A549 (cell line): Measurements from ENCODE around the gene KCNN3. TPM values are rescaled to one million over a fixed set of nuclear protein-coding genes. Genes with fewer than 3 reads are reported as not detected.

Experiments
- ATAC-seq, 2 experiments: fragments of 200-7000 bp in 1 of 2; fragments of >200 bp in 1 of 2; cut with Nextera tagmentation in 1 of 2; cut with Tn5 transposase in 1 of 2; 3 replicates each; pipeline versions ENCODE4 v1.8.0 to v1.9.1; 2018 to 2020; ENCODE audit warnings: mild to moderate bottlenecking in 1 of 2, moderate library complexity in 1 of 2
- CTCF ChIA-PET: fragments of 300-600 bp; sonication (Branson Sonifier 250); formaldehyde crosslinking; extraction: SDS; loops from one replicate; lab custom pipeline; 2021; ENCODE audit warnings: antibody characterized with exemption, inconsistent platforms; lab: Yijun Ruan, JAX
- POLR2A ChIA-PET: fragments of 350-600 bp; formaldehyde crosslinking; extraction: SDS; loops from one replicate; lab custom pipeline; 2021; ENCODE audit warnings: antibody characterized with exemption, inconsistent platforms; lab: Yijun Ruan, JAX
- DNase-seq, 2 experiments: peaks; one replicate each; pipeline versions ENCODE4 v3.0.0 to v3.0.0-alpha.2; 2011 to 2016; ENCODE audit warnings: low read depth in 1 of 2, low spot score in 1 of 2
- FAIRE-seq: peaks from 2 replicates; lab custom pipeline; 2011; peaks lifted over from hg19 to GRCh38; lab: Jason Lieb, UNC
- H3K27ac ChIP-seq, 2 experiments: fragments of >200 bp; sonication (Bioruptor Twin); formaldehyde crosslinking; 3 replicates each; pipeline ENCODE4 v1.5.1; 2016 to 2017
- H3K4me1 ChIP-seq: fragments of >200 bp; sonication (Bioruptor Twin); formaldehyde crosslinking; 3 replicates; pipeline ENCODE4 v1.6.1; 2016
- H3K4me2 ChIP-seq: fragments of >200 bp; sonication (Bioruptor Twin); formaldehyde crosslinking; 3 replicates; pipeline ENCODE4 v1.6.1; 2016
- H3K4me3 ChIP-seq: fragments of >200 bp; sonication (Bioruptor Twin); formaldehyde crosslinking; 3 replicates; pipeline ENCODE4 v1.5.1; 2016
- H3K9me3 ChIP-seq: fragments of >200 bp; sonication (Bioruptor Twin); formaldehyde crosslinking; 3 replicates; pipeline ENCODE4 v1.6.1; 2016
- BHLHE40 ChIP-seq: IDR thresholded peaks from 2 replicates; pipeline ENCODE4 v1.6.1; 2012; ENCODE audit warnings: low read depth, low read length, inconsistent platforms
- CBX2 ChIP-seq: fragments of 200-600 bp; sonication (generic); IDR thresholded peaks from 2 replicates; pipeline ENCODE4 v1.6.1; 2016; ENCODE audit warnings: low read depth, mild to moderate bottlenecking, borderline replicate concordance
- CHD2 ChIP-seq: fragments of 150-350 bp; IDR thresholded peaks from 2 replicates; pipeline ENCODE4 v1.6.1; 2014; ENCODE audit warnings: low read length; ENCODE audit not compliant: partially characterized antibody
- EHF ChIP-seq: fragments of 250-450 bp; sonication (Bioruptor Pico); IDR thresholded peaks from 2 replicates; pipeline ENCODE4 v1.5.0; 2020; ENCODE audit warnings: mild to moderate bottlenecking
- EP300 ChIP-seq, 2 experiments: fragments of >200 bp; sonication (Bioruptor Twin); formaldehyde crosslinking; IDR thresholded peaks; 2 replicates in 1 of 2; 3 replicates in 1 of 2; pipeline ENCODE4 v1.6.1; 2016 to 2017
- ESRRA ChIP-seq: fragments of 150-350 bp; IDR thresholded peaks from 2 replicates; pipeline ENCODE4 v1.6.1; 2014; ENCODE audit warnings: mild to moderate bottlenecking, low read length, borderline replicate concordance
- FOSL2 ChIP-seq, 2 experiments: fragments of 450-650 bp in 1 of 2; fragments of >200 bp in 1 of 2; sonication (Bioruptor Twin) in 1 of 2; formaldehyde crosslinking; IDR thresholded peaks; 2 replicates each; pipeline versions ENCODE4 v1.5.0 to v1.6.1; 2016 to 2020; ENCODE audit warnings: mild to moderate bottlenecking in 1 of 2, moderate library complexity in 1 of 2
- GATA3 ChIP-seq: IDR thresholded peaks from 2 replicates; pipeline ENCODE4 v1.6.1; 2012; ENCODE audit warnings: borderline replicate concordance
- HDAC2 ChIP-seq: fragments of 200-600 bp; sonication (generic); IDR thresholded peaks from 2 replicates; pipeline ENCODE4 v1.6.1; 2016
- HOXB13 ChIP-seq: fragments of 250-450 bp; sonication (Bioruptor Pico); IDR thresholded peaks from 2 replicates; pipeline ENCODE4 v1.5.0; 2020; ENCODE audit warnings: low read depth, mild to moderate bottlenecking, moderate library complexity
- JUN ChIP-seq, 2 experiments: fragments of >200 bp; sonication (Bioruptor Twin); formaldehyde crosslinking; IDR thresholded peaks; 2 replicates in 1 of 2; 3 replicates in 1 of 2; pipeline ENCODE4 v1.6.1; 2016 to 2017
- JUNB ChIP-seq: fragments of >200 bp; sonication (Bioruptor Twin); formaldehyde crosslinking; IDR thresholded peaks from 2 replicates; pipeline ENCODE4 v1.6.1; 2016
- KDM1A ChIP-seq: fragments of 200-600 bp; sonication (generic); IDR thresholded peaks from 2 replicates; pipeline ENCODE4 v1.6.1; 2016; ENCODE audit warnings: low read depth, mild to moderate bottlenecking
- KDM5A ChIP-seq: fragments of 200-600 bp; sonication (generic); IDR thresholded peaks from 2 replicates; pipeline ENCODE4 v1.6.1; 2016; ENCODE audit warnings: antibody characterized with exemption, mild to moderate bottlenecking
- NFE2L2 ChIP-seq: fragments of 150-350 bp; conservative IDR thresholded peaks from 2 replicates; pipeline ENCODE4 v1.6.1; 2014; ENCODE audit warnings: low read length
- NPAS2 ChIP-seq: fragments of 250-450 bp; sonication (Bioruptor Pico); IDR thresholded peaks from 2 replicates; pipeline ENCODE4 v1.8.0; 2022; ENCODE audit warnings: mild to moderate bottlenecking, moderate library complexity, borderline replicate concordance
- NR3C1 ChIP-seq: fragments of >200 bp; sonication (Bioruptor Twin); formaldehyde crosslinking; IDR thresholded peaks from 3 replicates; pipeline ENCODE4 v1.6.1; 2017
- RARB ChIP-seq: fragments of 250-450 bp; sonication (Bioruptor Pico); IDR thresholded peaks from 2 replicates; pipeline ENCODE4 v1.8.0; 2021; ENCODE audit warnings: mild to moderate bottlenecking, moderate library complexity
- RNF2 ChIP-seq: fragments of 200-600 bp; sonication (generic); IDR thresholded peaks from 2 replicates; pipeline ENCODE4 v1.6.1; 2016; ENCODE audit warnings: low read depth, mild to moderate bottlenecking, antibody characterized with exemption, moderate library complexity, borderline replicate concordance
- SREBF2 ChIP-seq: fragments of 450-650 bp; IDR thresholded peaks from 2 replicates; pipeline ENCODE4 v1.6.1; 2014; ENCODE audit warnings: mild to moderate bottlenecking, moderate library complexity
- TP53 ChIP-seq: fragments of 250-450 bp; sonication (Bioruptor Pico); IDR thresholded peaks from 2 replicates; pipeline ENCODE4 v1.5.0; 2021; ENCODE audit warnings: mild to moderate bottlenecking, moderate library complexity
- ZSCAN20 ChIP-seq: fragments of 250-450 bp; sonication (Bioruptor Pico); IDR thresholded peaks from 2 replicates; pipeline ENCODE4 v1.8.0; 2022; ENCODE audit warnings: mild to moderate bottlenecking, moderate library complexity
- WGBS: methylation state at CpG from one replicate; pipeline ENCODE4 v1.1.6; 2017; ENCODE audit errors: missing lambda C conversion rate; 5-methylcytosine and 5-hydroxymethylcytosine counted together
- polyA plus RNA-seq, 4 experiments: library from polyadenylated mRNA; depleted of rRNA in 3 of 4; stranded (reverse); fragments of >200 nt; fragmentation: RNase III in 1 of 4; extraction: RNeasy Plus Mini Kit Qiagen cat#74134 plus additional on column Dnase treatment in 1 of 4; gene quantifications; 2 replicates in 3 of 4; 3 replicates in 1 of 4; pipeline ENCODE4 v1.2.3, GENCODE V29; 2011 to 2017
- TF ChIP-seq, protein P1 (sequence below): IDR thresholded peaks from 2 replicates; pipeline ENCODE4 v1.6.1; 2012; ENCODE audit warnings: low read depth, borderline replicate concordance
- TF ChIP-seq, protein P2 (sequence below): fragments of 250-450 bp; sonication (Bioruptor Pico); IDR thresholded peaks from 2 replicates; pipeline ENCODE4 v1.5.0; 2020; ENCODE audit warnings: low read depth, mild to moderate bottlenecking, moderate library complexity
- TF ChIP-seq, protein P3 (sequence below): fragments of 200-600 bp; sonication (generic); IDR thresholded peaks from 2 replicates; pipeline ENCODE4 v1.6.1; 2016; ENCODE audit warnings: antibody characterized with exemption, mild to moderate bottlenecking, moderate library complexity
- TF ChIP-seq, protein P4 (sequence below): fragments of 450-650 bp; IDR thresholded peaks from 2 replicates; pipeline ENCODE4 v1.6.1; 2014; ENCODE audit warnings: antibody characterized with exemption
- TF ChIP-seq, protein P5 (sequence below): fragments of >200 bp; sonication (Bioruptor Twin); formaldehyde crosslinking; IDR thresholded peaks from 2 replicates; pipeline ENCODE4 v1.6.1; 2016

Gene KCNN3
- polyA plus RNA-seq, 2 of the 4 experiments (the other 2 are of a cell fraction), result 0.01 to 0.03 TPM

DNA sequence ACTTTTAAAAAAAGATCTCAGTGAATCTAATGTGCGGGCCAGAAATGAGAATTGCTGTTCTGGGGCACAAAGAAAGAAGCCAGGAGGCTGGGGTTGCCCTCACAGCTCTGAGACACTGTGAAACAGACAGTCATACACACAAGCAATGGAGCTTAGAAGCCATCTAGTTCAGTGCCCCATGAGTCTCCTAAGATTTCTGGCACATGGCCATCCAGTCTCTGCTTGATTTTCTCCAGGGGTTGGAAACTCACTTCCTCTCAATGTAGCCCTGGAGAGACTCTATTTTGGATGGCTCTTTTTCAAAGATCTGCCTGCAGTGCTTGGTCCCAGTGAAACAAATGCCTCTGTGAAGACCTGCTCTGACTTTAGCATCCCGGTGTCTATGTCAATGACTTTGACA lies 38.6 kb downstream of the KCNN3 start:
- Histone ChIP-seq H3K27ac (no peak overlapping the region), H3K4me2 (no peak overlapping the region), H3K4me1 (no peaks in the 10 kb centered on the region)
- CTCF ChIA-PET, result interaction anchor here (1.2 to 1.6 kb wide), 3 partner anchors 9 to 42 kb away, joined by 3 to 4 read pairs (median 3); no protein-coding TSS in a partner anchor
- WGBS, result 58% methylated on average over 2 of the region's 2 CpGs
- POLR2A ChIA-PET, result no interaction called here
- no peak for ATAC-seq
- no peak for FAIRE-seq
- DNase-seq, result no peak
- TF ChIP-seq BHLHE40 (no peak), NFE2L2 (no peak), ESRRA (no peak), HOXB13 (no peak), NR3C1 (no peak), FOSL2 (IDR thresholded peaks at IDR 0.05) (no peak), FOSL2 (CRISPR knock-in tag; IDR thresholded peaks at IDR 0.05) (no peak), JUN (IDR thresholded peaks at IDR 0.05) (no peak)
- TF ChIP-seq, protein P1, sequence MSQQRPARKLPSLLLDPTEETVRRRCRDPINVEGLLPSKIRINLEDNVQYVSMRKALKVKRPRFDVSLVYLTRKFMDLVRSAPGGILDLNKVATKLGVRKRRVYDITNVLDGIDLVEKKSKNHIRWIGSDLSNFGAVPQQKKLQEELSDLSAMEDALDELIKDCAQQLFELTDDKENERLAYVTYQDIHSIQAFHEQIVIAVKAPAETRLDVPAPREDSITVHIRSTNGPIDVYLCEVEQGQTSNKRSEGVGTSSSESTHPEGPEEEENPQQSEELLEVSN, result no peak
- TF ChIP-seq, protein P2, sequence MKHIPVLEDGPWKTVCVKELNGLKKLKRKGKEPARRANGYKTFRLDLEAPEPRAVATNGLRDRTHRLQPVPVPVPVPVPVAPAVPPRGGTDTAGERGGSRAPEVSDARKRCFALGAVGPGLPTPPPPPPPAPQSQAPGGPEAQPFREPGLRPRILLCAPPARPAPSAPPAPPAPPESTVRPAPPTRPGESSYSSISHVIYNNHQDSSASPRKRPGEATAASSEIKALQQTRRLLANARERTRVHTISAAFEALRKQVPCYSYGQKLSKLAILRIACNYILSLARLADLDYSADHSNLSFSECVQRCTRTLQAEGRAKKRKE (CRISPR knock-in tag), result no peak
- TF ChIP-seq, protein P3, sequence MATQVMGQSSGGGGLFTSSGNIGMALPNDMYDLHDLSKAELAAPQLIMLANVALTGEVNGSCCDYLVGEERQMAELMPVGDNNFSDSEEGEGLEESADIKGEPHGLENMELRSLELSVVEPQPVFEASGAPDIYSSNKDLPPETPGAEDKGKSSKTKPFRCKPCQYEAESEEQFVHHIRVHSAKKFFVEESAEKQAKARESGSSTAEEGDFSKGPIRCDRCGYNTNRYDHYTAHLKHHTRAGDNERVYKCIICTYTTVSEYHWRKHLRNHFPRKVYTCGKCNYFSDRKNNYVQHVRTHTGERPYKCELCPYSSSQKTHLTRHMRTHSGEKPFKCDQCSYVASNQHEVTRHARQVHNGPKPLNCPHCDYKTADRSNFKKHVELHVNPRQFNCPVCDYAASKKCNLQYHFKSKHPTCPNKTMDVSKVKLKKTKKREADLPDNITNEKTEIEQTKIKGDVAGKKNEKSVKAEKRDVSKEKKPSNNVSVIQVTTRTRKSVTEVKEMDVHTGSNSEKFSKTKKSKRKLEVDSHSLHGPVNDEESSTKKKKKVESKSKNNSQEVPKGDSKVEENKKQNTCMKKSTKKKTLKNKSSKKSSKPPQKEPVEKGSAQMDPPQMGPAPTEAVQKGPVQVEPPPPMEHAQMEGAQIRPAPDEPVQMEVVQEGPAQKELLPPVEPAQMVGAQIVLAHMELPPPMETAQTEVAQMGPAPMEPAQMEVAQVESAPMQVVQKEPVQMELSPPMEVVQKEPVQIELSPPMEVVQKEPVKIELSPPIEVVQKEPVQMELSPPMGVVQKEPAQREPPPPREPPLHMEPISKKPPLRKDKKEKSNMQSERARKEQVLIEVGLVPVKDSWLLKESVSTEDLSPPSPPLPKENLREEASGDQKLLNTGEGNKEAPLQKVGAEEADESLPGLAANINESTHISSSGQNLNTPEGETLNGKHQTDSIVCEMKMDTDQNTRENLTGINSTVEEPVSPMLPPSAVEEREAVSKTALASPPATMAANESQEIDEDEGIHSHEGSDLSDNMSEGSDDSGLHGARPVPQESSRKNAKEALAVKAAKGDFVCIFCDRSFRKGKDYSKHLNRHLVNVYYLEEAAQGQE, result no peak
- TF ChIP-seq, protein P4, sequence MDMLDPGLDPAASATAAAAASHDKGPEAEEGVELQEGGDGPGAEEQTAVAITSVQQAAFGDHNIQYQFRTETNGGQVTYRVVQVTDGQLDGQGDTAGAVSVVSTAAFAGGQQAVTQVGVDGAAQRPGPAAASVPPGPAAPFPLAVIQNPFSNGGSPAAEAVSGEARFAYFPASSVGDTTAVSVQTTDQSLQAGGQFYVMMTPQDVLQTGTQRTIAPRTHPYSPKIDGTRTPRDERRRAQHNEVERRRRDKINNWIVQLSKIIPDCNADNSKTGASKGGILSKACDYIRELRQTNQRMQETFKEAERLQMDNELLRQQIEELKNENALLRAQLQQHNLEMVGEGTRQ, result no peak
- TF ChIP-seq, all 56 proteins: peak for 0
- H3K9me3 ChIP-seq, result no peaks in the 10 kb centered on the region
- no peak overlapping the region for H3K4me3 ChIP-seq

DNA sequence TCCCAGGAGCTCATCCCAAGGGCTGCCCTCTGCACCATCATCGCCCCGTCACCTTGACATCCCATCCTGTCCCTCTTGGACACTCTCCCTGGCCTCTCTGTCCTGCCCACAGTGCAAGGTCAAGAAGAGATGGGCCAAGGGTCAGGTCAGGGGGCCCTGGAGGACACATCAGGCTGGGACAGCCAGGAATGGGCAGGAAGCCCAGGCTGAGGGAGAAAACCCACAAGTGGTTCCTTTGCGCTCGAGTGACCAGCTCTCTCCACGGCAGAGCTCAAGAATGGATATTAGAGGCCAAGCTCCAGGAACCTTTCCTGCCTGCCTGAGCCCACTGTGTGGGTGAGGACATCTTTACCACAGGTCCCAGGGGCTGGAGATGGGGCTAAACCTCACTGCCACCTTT lies 41.0 kb downstream of the KCNN3 start:
- ChIA-PET POLR2A (no interaction called here), CTCF (interaction anchor here (0.5 to 2.3 kb wide), 2 partner anchors 10 to 439 kb away, joined by 5 to 9 read pairs; no protein-coding TSS in a partner anchor)
- Histone ChIP-seq H3K9me3 (no peaks in the 10 kb centered on the region), H3K27ac (no peak overlapping the region), H3K4me1 (no peaks in the 10 kb centered on the region), H3K4me3 (no peak overlapping the region), H3K4me2 (no peak overlapping the region)
- DNase-seq (no peak), FAIRE-seq (no peak), ATAC-seq (no peak)
- WGBS, result 73% methylated on average over 5 of the region's 5 CpGs
- TF ChIP-seq GATA3 (no peak), EP300 (IDR thresholded peaks at IDR 0.05) (no peak), RNF2 (no peak), RARB (no peak), CBX2 (no peak), NR3C1 (no peak), NPAS2 (CRISPR knock-in tag) (no peak), CHD2 (no peak), TP53 (CRISPR knock-in tag) (no peak), FOSL2 (IDR thresholded peaks at IDR 0.05) (no peak), FOSL2 (CRISPR knock-in tag; IDR thresholded peaks at IDR 0.05) (no peak), KDM1A (no peak), EHF (CRISPR knock-in tag) (no peak), ZSCAN20 (CRISPR knock-in tag) (no peak), HDAC2 (no peak), JUNB (no peak), NFE2L2 (no peak), SREBF2 (no peak), KDM5A (no peak)
- TF ChIP-seq, protein P3, result no peak
- TF ChIP-seq, protein P5, sequence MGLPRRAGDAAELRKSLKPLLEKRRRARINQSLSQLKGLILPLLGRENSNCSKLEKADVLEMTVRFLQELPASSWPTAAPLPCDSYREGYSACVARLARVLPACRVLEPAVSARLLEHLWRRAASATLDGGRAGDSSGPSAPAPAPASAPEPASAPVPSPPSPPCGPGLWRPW, result no peak
